Putamen (tissue), 1 donor: ENCODE results near the gene PALD1.
A peak's percentile ranks its signal among the peaks of the same experiment; 100 is the strongest.
"Not testable (repeated sequence)": the region's sequence is repeated elsewhere in the genome, so short reads cannot be mapped to it uniquely, and the experiment has no call there.

ENCODE experiments used
- DNase-seq: peaks from one replicate; pipeline ENCODE4 v3.0.0-alpha.2; 2016; ENCODE audit warnings: low spot score

The PALD1 gene

GRCh38 chr10:70573599-70574506 is 95.3 kb downstream of the PALD1 start:
- DNase-seq, result no peak

- no peak for DNase-seq
Observed at GRCh38 chr10:70575486-70575873, 96.9 kb downstream of the PALD1 start.

DNA sequence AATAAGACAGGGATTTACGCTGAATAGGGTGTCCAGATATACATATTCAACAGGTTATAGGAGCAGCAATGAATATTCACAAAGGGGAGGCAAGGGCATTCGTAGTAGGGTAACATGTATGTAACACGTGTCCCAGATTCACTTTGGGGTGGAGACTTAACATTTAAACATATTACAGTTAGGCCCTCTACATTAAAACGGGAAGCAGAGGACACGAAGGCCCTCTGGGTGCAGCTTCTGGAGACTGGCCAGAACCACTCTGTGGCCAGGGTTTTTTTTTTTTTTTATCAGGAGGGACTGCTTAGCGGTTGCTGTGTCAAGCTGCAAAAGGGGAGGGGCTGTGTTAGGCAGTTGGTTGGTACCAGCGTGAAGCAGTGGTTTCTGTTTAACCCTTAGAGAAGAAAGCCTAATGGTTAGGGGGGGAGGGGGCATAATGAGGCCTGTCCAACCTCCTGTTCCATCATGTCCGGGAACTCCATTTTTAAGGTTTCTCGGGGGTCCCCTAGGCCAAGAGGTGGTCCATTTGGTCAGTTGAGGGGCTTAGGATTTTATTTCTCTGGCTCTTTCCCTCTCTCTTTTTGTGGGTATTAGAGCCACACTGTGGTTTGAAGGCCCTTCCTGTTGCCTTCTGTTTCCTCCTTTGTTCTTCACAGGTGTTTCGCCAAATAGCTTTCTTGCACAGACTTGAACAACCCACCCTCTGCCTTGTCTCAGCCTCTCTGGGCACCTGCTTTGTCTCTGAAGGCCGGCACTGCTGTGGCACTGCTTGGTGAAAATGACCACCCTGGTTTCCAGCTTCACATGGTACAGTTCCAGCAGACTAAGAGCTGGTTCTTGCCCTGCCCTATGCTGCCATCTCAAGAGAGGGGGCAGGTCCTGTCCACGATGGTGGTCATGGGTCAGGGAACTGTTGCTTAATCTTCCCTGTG is 97.6 kb downstream of the PALD1 start:
- DNase-seq, result peak; percentile 17

DNA sequence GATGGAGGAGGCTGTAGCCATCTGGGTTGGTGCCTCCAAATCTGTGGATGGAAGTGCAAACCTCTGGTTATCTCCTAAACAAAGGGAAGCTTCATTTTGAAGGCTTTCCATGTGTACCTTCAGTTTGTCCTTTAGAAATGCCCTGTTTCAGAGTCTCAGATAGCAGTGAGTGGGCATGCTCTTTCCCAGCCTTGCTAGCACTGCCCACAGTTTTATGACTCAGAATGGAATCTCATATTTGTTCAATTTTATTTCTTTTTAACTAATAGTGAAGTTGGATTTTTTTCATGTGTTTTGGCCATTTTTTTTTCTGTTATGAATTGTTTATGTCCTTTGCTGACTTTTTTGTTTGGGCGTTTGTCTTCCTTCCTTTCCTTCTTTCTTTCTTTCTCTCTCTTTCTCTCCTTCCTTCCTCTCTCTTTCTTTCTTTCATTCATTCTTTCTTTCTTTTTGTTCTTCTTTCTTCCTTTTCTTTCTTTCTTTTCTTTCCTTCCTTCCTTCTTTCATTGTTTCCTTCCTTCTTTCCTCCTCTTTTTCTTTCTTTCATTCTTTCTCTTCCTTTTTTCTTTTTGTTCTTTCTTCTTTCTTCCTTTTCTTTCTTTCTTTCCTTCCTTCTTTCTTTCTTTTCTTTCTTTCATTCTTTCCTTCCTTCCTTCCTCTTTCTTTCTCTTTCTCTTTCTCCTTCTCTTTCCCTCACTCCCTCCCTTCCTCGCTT is 98.4 kb downstream of the PALD1 start:
- DNase-seq, result no peak

DNA sequence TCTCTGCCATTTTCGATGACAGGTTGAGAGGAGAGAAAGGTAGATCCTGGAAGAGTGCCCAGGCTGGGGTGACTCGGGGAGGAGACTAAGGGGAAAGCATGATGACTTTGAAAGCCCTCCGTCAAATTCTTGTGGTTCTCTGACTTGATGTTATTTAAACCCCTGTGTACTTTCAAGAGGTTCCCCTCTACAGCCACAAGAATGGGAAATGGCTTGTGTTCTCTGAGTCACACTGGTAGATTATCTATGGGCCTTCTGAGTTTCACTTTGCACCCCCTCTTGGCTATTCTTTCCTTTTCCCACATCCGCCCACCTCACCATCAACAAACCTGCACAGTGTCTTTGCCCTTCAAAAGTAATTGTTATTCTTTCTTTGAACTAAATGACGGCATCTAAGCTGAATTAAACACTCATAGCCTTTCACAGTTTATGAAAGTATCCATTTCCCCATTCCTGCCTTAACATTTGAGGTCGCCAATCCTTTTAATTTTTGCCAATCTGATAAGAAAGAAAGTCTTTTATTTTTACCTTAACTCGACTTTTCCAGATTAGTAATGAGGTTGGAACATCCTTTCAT is 99.9 kb downstream of the PALD1 start:
- DNase-seq, result no peak

DNA sequence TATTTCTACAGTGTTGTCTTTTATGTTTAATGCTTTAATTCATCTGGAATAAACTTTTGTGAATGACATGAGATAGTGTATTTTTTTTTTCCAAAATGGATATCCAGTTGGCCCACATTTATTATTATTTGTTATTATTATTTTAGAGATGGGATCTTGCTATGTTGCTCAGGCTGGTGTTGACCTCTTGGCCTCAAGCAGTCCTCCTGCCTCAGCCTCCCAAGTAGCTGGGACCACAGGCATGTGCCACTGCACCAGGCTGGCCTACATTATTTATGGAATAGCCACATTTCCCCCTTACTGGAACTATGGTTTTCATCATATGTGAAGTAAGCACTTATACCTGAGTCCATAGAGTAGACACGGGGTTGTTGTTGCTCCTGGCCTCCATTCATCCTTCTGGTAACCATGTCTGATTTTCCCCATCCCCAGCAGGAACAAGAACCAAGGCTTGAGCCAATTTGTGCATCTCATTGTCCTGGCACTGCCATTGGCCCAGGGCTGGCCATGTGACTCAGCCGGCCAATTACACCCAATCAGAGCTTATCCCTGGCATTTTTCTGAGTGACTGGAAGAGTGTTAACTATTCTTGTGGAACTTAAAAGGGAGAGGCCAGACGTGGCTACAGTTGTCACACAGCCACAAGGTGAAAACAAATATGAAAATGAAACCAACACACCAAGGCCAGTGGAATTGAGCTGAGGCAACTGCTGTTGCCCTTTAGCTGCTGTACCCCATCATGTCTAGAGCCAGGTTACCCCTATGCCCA is 100.9 kb downstream of the PALD1 start:
- DNase-seq, result no peak

DNA sequence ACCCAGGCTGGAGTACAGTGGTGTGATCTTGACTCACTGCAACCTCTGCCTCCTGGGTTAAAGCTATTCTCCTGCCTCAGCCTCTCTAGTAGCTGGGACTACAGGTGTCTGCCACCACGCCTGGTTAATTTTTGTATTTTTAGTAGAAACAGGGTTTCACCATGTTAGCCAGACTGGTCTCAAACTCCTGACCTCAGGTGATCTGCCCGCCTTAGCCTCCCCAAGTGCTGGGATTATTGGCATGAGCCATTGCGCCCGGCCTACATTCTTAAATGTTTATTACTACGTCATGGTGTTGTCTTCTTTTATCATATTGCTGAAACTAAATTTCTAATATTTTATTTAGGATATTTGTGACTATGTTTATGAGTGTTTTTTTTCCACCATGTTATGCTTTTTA is 102.6 kb downstream of the PALD1 start:
- not testable (repeated sequence) for DNase-seq

DNA sequence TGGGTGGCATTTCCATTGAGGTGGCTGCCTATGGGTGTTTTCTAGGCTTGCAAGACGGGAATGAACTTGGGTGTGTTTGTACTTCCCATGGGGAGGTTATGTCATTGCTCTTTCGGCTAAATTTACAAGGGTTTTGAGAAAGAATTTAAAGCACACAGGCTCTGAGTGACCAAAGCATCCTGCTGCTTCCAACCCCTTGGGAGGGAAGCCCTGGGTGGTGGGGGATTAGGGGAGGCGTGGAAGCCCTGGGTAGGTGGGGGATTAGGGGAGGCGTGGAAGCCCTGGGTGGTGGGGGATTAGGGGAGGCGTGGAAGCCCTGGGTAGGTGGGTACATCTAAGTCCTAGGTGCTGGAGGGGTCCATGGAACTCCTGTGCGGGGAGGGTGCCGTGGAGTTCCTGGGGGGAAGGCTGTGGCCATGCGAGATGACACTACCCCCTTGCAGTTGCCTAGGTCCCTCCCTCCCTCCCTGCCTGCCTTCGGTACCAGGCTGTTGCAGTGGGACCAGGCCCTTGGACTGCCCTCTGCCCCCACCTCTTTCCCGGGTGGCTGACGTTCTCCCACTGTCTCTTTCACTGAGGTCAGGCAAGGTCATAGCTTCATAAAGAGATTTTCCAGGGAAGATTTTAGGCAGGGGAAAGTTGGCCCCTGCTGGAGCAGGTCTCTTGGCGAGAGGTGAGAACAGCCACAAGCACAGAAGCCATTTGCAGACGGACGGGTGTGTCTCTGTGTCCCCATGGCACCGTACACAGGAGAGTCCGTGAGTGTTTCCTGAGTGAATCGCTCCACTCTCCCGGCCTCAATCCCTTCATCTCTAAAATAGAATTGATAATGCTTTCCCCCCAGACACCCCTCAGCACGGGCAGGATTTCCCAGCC is 104.5 kb downstream of the PALD1 start:
- DNase-seq, result no peak

DNA sequence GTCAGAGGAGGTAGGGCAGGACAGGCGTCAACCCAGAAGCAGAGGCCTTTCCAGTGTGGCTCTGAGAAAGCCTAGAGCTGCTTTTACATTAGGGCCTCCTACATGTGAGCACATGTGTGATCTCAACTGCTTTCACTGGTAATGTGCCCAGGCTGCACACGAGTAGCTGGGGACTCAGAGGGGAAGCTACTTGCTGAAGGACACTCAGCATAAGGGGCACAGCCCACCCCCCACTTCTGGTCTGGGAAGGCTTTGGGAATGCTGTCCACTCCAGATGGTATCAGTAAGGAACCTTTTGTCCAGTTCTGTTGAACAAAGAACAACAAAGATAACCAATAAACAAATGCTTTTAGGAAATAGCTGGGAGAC is 105.1 kb downstream of the PALD1 start:
- no peak for DNase-seq

- no peak for DNase-seq
Observed at GRCh38 chr10:70584366-70584765, 105.8 kb downstream of the PALD1 start.

DNA sequence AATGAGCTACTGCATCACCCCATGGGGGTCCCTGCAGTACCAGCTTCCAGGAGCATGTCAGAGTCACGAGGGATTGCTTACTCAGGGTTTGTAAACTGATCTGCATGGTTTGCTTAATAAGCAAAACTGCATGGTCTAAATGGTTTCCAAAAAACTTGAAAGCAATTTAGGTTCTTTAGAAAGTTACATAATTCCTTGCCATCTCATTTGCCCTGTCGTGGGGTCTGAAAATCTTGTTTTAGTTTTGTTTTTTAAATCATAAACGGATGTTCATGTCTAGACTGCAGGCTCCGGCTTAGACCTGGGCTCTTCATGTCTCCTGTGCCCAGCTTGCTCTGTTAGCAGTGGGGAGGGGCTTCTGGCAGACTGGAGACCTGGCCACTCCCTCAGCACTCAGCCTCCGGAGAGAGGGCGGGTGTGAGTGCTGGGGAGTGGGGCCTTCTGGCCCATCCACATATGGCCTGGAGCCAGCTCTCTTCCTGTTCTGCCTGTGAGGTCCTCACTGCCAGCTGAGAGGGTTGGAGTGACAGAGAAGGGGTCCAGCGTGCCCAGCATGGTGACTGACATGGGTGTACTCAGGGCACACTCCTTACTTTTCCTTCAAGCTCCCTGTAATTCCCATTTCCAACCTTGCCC is 106.5 kb downstream of the PALD1 start:
- no peak for DNase-seq

DNA sequence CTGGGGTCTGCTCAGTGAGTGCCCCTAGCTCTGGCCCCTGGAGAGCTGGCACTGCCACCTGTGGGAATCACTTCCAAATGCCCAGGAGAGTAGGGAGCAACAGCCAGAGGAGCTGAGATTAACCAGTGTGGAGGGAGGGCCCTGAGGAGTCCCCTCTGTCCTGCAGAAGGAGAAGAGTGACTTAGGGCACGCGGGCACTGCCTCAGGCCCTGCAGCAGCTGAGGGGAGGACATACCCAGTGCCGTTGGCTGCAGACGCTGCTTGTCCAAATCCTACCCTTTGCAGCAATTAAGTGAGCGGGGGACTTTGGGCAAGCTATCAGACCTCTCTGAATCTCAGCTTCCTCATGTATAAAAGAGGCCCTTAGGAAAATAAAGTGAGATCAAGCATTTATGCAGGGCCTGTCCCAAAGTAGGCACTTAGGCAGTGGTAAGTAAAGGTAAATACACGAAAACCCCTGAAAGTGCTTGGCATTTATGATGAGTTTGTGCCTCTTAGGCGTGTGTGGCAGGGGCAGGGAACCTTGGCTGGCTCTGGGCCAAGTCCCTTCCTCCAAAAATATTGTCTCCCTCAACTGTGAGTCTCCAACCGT is 107.1 kb downstream of the PALD1 start:
- DNase-seq, result no peak

- DNase-seq, result no peak
Observed at GRCh38 chr10:70586348-70586930, 107.9 kb downstream of the PALD1 start.

GRCh38 chr10:70587045-70587658 is 108.6 kb downstream of the PALD1 start:
- DNase-seq, result peak; percentile 60

GRCh38 chr10:70588255-70588654 is 109.7 kb downstream of the PALD1 start:
- DNase-seq, result no peak

DNA sequence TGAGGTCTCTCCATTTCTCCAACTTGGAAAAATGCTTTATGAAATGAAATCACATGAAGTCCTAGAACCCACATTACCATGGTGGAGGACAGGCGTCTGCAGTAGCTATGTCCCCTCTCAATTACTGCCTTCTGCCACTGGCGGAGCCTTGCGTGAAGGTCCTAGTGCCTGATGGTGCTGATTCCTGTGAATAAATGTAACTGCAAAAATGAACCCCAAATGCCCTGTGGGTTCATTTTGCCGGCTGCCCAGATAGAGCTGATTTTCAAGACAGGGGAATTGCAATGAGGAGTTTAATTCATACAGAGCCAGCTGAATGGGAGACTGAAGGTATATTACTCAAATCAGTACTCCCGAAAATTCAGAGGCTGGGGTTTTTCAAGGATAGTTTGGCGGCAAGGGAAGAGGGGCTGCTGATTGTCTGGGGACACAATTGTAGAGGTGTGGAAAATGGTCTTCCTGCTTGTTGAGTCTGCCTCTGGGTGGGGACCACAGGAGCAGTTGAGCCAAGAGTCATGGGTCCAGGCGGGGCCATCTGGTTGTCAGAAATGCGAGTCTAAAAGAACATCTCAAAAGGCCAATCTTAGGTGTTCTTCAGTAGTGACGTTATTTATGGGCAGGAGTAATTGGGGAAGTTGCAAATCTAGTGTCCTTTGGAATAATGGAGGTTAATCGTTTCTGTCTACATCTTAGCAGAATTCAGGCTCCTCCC is 110.4 kb downstream of the PALD1 start:
- no peak for DNase-seq

GRCh38 chr10:70589762-70590654 is 111.4 kb downstream of the PALD1 start:
- peak; percentile 49 for DNase-seq
